DOHH2 (cell line): ENCODE measurements around the gene ACER3.
A peak's percentile ranks its signal among the peaks of the same experiment; 100 is the strongest.
"Not testable (repeated sequence)": the region's sequence is repeated elsewhere in the genome, so short reads cannot be mapped to it uniquely, and the experiment has no call there.

Experiments
- H3F3A ChIP-seq: fragments of 200-600 bp; sonication (generic), shearing (Covaris generic); 2 replicates; pipeline ENCODE4 v1.6.0; 2016; ENCODE audit warnings: antibody characterized with exemption, mild to moderate bottlenecking; ENCODE audit not compliant: control insufficient read depth, insufficient read depth
- H3K27ac ChIP-seq: fragments of 200-600 bp; sonication (generic); 2 replicates; pipeline ENCODE4 v1.5.1; 2014; ENCODE audit warnings: low read depth, mild to moderate bottlenecking, low read length, moderate library complexity
- H3K27me3 ChIP-seq: fragments of 200-600 bp; sonication (generic); 2 replicates; pipeline ENCODE4 v1.6.1; 2014; ENCODE audit warnings: mild to moderate bottlenecking, low read length, mixed read lengths; ENCODE audit not compliant: control insufficient read depth
- H3K36me3 ChIP-seq: fragments of 200-600 bp; sonication (generic); 2 replicates; pipeline ENCODE4 v1.6.1; 2014; ENCODE audit warnings: mild to moderate bottlenecking, low read length, moderate library complexity, mixed read lengths; ENCODE audit not compliant: control insufficient read depth
- H3K4me1 ChIP-seq: fragments of 200-600 bp; sonication (generic); 2 replicates; pipeline ENCODE4 v1.6.1; 2014; ENCODE audit warnings: mild to moderate bottlenecking, low read length, mixed read lengths; ENCODE audit not compliant: control insufficient read depth
- H3K4me2 ChIP-seq: fragments of 200-600 bp; sonication (generic); 2 replicates; pipeline ENCODE4 v1.6.0; 2014; ENCODE audit warnings: mild to moderate bottlenecking, low read length, moderate library complexity
- H3K4me3 ChIP-seq: fragments of 200-600 bp; sonication (generic); 2 replicates; pipeline ENCODE4 v1.5.1; 2014; ENCODE audit warnings: mild to moderate bottlenecking, low read length, mixed read lengths
- H3K79me2 ChIP-seq: fragments of 200-600 bp; sonication (generic); 2 replicates; pipeline ENCODE4 v1.6.1; 2014; ENCODE audit warnings: mild to moderate bottlenecking, low read length, mixed read lengths; ENCODE audit not compliant: control insufficient read depth
- H3K9me2 ChIP-seq: fragments of 200-600 bp; sonication (generic); replicated peaks from 2 replicates; pipeline ENCODE4 v1.6.1; 2014; ENCODE audit warnings: mild to moderate bottlenecking, low read length, mixed read lengths; ENCODE audit not compliant: control insufficient read depth
- H3K9me3 ChIP-seq: fragments of 200-600 bp; sonication (generic); 2 replicates; pipeline ENCODE4 v1.6.1; 2014; ENCODE audit warnings: antibody characterized with exemption, low read length, mixed read lengths; ENCODE audit not compliant: control insufficient read depth, insufficient read depth
- H4K20me1 ChIP-seq: fragments of 200-600 bp; sonication (generic); 2 replicates; pipeline ENCODE4 v1.6.0; 2014; ENCODE audit warnings: low read depth, mild to moderate bottlenecking, antibody characterized with exemption, low read length, moderate library complexity; ENCODE audit not compliant: control insufficient read depth, insufficient read depth
- EZH2phosphoT487 ChIP-seq: fragments of 200-600 bp; sonication (generic); IDR thresholded peaks from 2 replicates; pipeline ENCODE4 v1.6.1; 2017; ENCODE audit warnings: borderline replicate concordance, mild to moderate bottlenecking, antibody characterized with exemption, low read length, moderate library complexity, mixed read lengths
- TF ChIP-seq, protein P1 (sequence below): fragments of 200-600 bp; sonication (generic); IDR thresholded peaks from one replicate; pipeline ENCODE4 v1.5.1; 2014; ENCODE audit warnings: antibody characterized with exemption, mild to moderate bottlenecking, low read depth, low read length; ENCODE audit not compliant: poor library complexity, severe bottlenecking

Gene ACER3

DNA sequence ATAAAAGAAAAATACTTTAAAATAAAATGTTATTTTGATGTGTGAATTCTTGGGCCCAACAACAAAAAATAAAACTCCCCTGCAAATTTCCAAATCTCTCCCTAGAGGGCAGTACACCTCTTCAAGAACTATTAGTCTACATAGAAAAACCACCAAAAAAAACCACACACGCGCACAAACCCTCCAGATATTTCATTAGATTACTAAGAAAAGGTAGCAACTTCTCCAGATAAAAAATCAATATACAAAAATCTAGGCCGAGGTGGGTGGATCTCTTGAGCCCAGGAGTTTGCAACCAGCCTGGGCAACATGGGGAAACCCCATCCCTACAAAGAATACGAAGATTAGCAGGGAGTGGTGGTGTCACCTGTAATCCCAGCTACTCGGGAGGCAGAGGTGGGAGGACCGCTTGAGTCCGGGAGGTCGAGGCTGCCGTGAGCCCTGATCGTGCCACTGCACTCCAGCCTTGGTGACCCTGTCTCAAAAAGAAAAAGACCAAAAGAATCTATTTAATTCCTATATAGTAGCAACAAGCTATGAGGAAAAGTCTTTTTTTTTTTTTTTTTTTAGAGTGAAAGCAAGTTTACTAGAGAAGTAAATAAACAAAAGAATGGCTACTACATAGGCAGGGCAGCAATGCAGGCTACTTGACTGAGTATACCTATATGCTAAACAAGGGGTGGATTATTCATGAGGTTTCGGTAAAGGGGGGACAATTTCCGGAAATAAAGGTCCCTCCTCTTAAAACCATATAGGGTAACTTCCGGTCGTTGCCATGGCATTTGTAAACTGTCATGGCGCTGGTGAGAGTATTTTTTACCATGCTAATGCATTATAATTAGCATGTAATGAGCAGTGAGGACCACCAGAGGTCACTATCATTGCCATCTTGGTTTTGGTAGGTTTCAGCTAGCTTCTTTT lies 186.5 kb downstream of the ACER3 start:
- Histone ChIP-seq H3F3A (peaks cover 6% of the 10 kb centered on the region; the same call in 1 of the 2 replicates), H3K27me3 (no peaks in the 10 kb centered on the region; the same call in none of the 2 replicates), H3K4me1 (peaks cover 4% of the 10 kb centered on the region; the same call in 1 of the 2 replicates), H4K20me1 (no peaks in the 10 kb centered on the region), H3K9me2 (no peaks in the 10 kb centered on the region), H3K27ac (no peak overlapping the region), H3K9me3 (no peaks in the 10 kb centered on the region), H3K4me3 (peak overlapping the region; percentile 61), H3K36me3 (no peaks in the 10 kb centered on the region), H3K4me2 (peak overlapping the region; percentile 61), H3K79me2 (no peaks in the 10 kb centered on the region)
- TF ChIP-seq EZH2phosphoT487, result no peak
- TF ChIP-seq, protein P1, sequence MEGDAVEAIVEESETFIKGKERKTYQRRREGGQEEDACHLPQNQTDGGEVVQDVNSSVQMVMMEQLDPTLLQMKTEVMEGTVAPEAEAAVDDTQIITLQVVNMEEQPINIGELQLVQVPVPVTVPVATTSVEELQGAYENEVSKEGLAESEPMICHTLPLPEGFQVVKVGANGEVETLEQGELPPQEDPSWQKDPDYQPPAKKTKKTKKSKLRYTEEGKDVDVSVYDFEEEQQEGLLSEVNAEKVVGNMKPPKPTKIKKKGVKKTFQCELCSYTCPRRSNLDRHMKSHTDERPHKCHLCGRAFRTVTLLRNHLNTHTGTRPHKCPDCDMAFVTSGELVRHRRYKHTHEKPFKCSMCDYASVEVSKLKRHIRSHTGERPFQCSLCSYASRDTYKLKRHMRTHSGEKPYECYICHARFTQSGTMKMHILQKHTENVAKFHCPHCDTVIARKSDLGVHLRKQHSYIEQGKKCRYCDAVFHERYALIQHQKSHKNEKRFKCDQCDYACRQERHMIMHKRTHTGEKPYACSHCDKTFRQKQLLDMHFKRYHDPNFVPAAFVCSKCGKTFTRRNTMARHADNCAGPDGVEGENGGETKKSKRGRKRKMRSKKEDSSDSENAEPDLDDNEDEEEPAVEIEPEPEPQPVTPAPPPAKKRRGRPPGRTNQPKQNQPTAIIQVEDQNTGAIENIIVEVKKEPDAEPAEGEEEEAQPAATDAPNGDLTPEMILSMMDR, result peak; percentile 69

DNA sequence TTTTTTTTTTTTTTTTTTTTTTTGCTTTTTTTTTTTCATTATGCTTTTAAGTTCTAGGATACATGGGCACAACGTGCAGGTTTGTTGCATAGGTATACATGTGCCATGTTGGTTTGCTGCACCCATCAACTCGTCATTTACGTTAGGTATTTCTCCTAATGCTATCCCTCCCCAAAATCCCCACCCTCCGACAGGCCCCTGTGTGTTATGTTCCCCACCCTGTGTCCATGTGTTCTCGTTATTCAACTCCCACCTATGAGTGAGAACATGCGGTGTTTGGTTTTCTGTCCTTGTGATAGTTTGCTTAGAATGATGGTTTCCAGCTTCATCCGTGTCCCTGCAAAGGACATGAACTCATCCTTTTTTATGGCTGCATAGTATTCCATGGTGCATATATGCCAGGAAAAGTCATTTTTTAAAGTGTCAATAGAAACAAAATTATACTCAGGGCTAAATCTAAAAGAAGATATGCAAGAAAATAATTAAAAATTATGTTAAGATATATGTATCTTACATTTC lies 187.3 kb downstream of the ACER3 start:
- H3K36me3 ChIP-seq, H3K79me2 ChIP-seq, H3K9me2 ChIP-seq, H3K4me3 ChIP-seq, H3K4me2 ChIP-seq, H3K27me3 ChIP-seq, H4K20me1 ChIP-seq, H3K4me1 ChIP-seq, H3F3A ChIP-seq, H3K27ac ChIP-seq, H3K9me3 ChIP-seq: not testable (repeated sequence)

DNA sequence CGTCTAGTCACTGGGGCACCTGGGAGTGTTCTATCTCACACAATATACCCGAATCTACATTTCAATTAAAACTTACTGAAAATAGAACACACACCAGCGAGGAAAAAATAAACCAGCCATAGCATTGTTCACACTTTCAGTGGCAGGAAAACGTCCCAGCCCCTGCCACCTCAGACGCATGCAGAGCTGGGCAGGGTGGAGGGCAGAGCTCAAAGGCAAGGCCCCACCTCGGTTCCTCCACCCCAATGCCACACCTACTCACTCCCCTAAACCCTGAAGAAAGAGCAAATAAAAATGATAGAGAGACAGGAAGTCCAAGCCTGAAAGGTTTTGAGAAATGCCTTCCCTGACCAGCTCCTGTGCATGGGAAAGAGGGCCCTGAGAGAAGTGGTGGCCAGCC lies 188.3 kb downstream of the ACER3 start:
- TF ChIP-seq EZH2phosphoT487, result no peak
- TF ChIP-seq, protein P1, result no peak
- no peak overlapping the region for H3K27ac ChIP-seq
- H3K4me1 ChIP-seq, result peaks cover 4% of the 10 kb centered on the region; the same call in 1 of the 2 replicates
- H3K4me2 ChIP-seq, result no peak overlapping the region
- H3K9me2 ChIP-seq, result no peaks in the 10 kb centered on the region
- no peaks in the 10 kb centered on the region for H3K79me2 ChIP-seq
- peaks cover 6% of the 10 kb centered on the region; the same call in 1 of the 2 replicates for H3F3A ChIP-seq
- H4K20me1 ChIP-seq, result no peaks in the 10 kb centered on the region
- H3K9me3 ChIP-seq, result no peaks in the 10 kb centered on the region
- H3K27me3 ChIP-seq, result no peaks in the 10 kb centered on the region; the same call in none of the 2 replicates
- H3K4me3 ChIP-seq, result no peak overlapping the region
- no peaks in the 10 kb centered on the region for H3K36me3 ChIP-seq

DNA sequence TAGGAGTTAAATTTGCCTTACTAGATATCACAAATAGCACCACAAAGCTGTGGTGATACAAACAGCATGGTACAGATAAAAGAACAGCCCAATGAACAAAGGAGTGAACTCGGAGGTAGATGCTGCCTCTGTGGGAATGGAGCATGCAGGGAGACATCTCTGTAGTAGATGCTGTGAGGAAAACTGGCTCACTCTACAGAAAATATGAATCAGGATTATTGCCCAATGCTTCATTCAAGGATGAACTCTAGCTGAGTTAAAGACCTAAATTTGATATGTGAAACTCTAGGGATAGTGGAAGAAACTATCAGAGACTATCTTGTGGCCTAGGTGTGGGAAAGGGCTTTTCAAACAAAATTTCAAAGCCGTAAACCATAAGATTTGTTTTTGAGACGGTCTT lies 190.8 kb downstream of the ACER3 start:
- Histone ChIP-seq H3K4me1 (peaks cover 4% of the 10 kb centered on the region; the same call in 1 of the 2 replicates), H3K4me2 (no peak overlapping the region), H3K79me2 (no peaks in the 10 kb centered on the region), H3K9me2 (no peaks in the 10 kb centered on the region), H3F3A (peaks cover 2% of the 10 kb centered on the region; the same call in 1 of the 2 replicates), H3K27ac (no peak overlapping the region), H3K36me3 (no peaks in the 10 kb centered on the region), H3K4me3 (no peak overlapping the region), H3K27me3 (no peaks in the 10 kb centered on the region; the same call in none of the 2 replicates), H4K20me1 (no peaks in the 10 kb centered on the region), H3K9me3 (peaks cover 4% of the 10 kb centered on the region; the same call in 1 of the 2 replicates)
- TF ChIP-seq, protein P1, result no peak
- TF ChIP-seq EZH2phosphoT487, result no peak
